NT2/D1 (cell line): Measurements from ENCODE around the gene CBR4.
"Not testable (repeated sequence)": the region's sequence is repeated elsewhere in the genome, so short reads cannot be mapped to it uniquely, and the experiment has no call there.

Experiments
- DNase-seq: peaks from one replicate; pipeline ENCODE4 v3.0.0-alpha.2; 2011; ENCODE audit warnings: low read depth, low spot score
- H3K27me3 ChIP-seq: 2 replicates; pipeline ENCODE4 v1.6.0; 2011; ENCODE audit warnings: mild to moderate bottlenecking; ENCODE audit not compliant: insufficient read length, insufficient read depth
- H3K36me3 ChIP-seq: 2 replicates; pipeline ENCODE4 v1.6.1; 2011; ENCODE audit warnings: mild to moderate bottlenecking, low read length, mixed read lengths; ENCODE audit not compliant: insufficient read depth, insufficient read length
- H3K4me1 ChIP-seq: 2 replicates; pipeline ENCODE4 v1.5.1; 2011; ENCODE audit not compliant: insufficient read depth, insufficient read length
- H3K4me3 ChIP-seq: 2 replicates; pipeline ENCODE4 v1.5.1; 2011; ENCODE audit warnings: low read depth; ENCODE audit not compliant: insufficient read length
- H3K9ac ChIP-seq: 2 replicates; pipeline ENCODE4 v1.6.0; 2011; ENCODE audit warnings: low read depth; ENCODE audit not compliant: insufficient read length
- H3K9me3 ChIP-seq: 2 replicates; pipeline ENCODE4 v1.5.1; 2011; ENCODE audit warnings: mild to moderate bottlenecking, low read length; ENCODE audit not compliant: insufficient read depth
- SUZ12 ChIP-seq: IDR thresholded peaks from 2 replicates; pipeline ENCODE4 v1.6.1; 2011; ENCODE audit not compliant: insufficient read length, insufficient read depth; ENCODE audit errors: extremely low read depth
- YY1 ChIP-seq: IDR thresholded peaks from 2 replicates; pipeline ENCODE4 v1.6.1; 2011; ENCODE audit not compliant: insufficient read length, insufficient read depth
- ZNF274 ChIP-seq: IDR thresholded peaks from 2 replicates; pipeline ENCODE4 v1.6.1; 2011; ENCODE audit warnings: mild to moderate bottlenecking, low read depth, low read length

CBR4 gene

GRCh38 chr4:169000315-169000714 lies 9.7 kb downstream of the CBR4 start:
- H3K9ac ChIP-seq, result no peak overlapping the region
- no peak overlapping the region for H3K4me3 ChIP-seq
- no peaks in the 10 kb centered on the region for H3K4me1 ChIP-seq
- H3K36me3 ChIP-seq, result peaks cover 43% of the 10 kb centered on the region
- DNase-seq, result no peak
- H3K9me3 ChIP-seq, result no peaks in the 10 kb centered on the region
- TF ChIP-seq SUZ12 (no peak), ZNF274 (no peak), YY1 (no peak)
- no peaks in the 10 kb centered on the region for H3K27me3 ChIP-seq

- Histone ChIP-seq H3K4me1 (no peaks in the 10 kb centered on the region), H3K4me3 (no peak overlapping the region), H3K36me3 (peaks cover 43% of the 10 kb centered on the region), H3K9ac (no peak overlapping the region), H3K9me3 (no peaks in the 10 kb centered on the region), H3K27me3 (no peaks in the 10 kb centered on the region)
- no peak for DNase-seq
- TF ChIP-seq YY1, result no peak
- TF ChIP-seq ZNF274, result no peak
- no peak for TF ChIP-seq SUZ12
Observed at GRCh38 chr4:168999809-169000208, 10.2 kb downstream of the CBR4 start.

GRCh38 chr4:168998596-168998995 lies 11.5 kb downstream of the CBR4 start:
- peaks cover 37% of the 10 kb centered on the region for H3K36me3 ChIP-seq
- no peak for DNase-seq
- H3K27me3 ChIP-seq, result no peaks in the 10 kb centered on the region
- H3K9ac ChIP-seq, result no peak overlapping the region
- TF ChIP-seq ZNF274, result no peak
- no peak for TF ChIP-seq YY1
- TF ChIP-seq SUZ12, result no peak
- no peak overlapping the region for H3K4me3 ChIP-seq
- no peaks in the 10 kb centered on the region for H3K9me3 ChIP-seq
- H3K4me1 ChIP-seq, result no peaks in the 10 kb centered on the region

GRCh38 chr4:168995537-168996295 lies 14.3 kb downstream of the CBR4 start:
- H3K4me3 ChIP-seq, result no peak overlapping the region
- no peaks in the 10 kb centered on the region for H3K9me3 ChIP-seq
- no peaks in the 10 kb centered on the region for H3K4me1 ChIP-seq
- TF ChIP-seq ZNF274 (no peak), YY1 (no peak), SUZ12 (no peak)
- H3K9ac ChIP-seq, result no peak overlapping the region
- H3K27me3 ChIP-seq, result no peaks in the 10 kb centered on the region
- peaks cover 18% of the 10 kb centered on the region for H3K36me3 ChIP-seq
- no peak for DNase-seq

GRCh38 chr4:168994958-168995357 lies 15.1 kb downstream of the CBR4 start:
- no peak for DNase-seq
- TF ChIP-seq ZNF274 (no peak), SUZ12 (no peak), YY1 (no peak)

GRCh38 chr4:168993714-168994510 lies 16.1 kb downstream of the CBR4 start:
- H3K4me1 ChIP-seq, result no peaks in the 10 kb centered on the region
- H3K9ac ChIP-seq, result no peak overlapping the region
- no peak overlapping the region for H3K4me3 ChIP-seq
- no peaks in the 10 kb centered on the region for H3K27me3 ChIP-seq
- no peak for TF ChIP-seq YY1
- TF ChIP-seq ZNF274, result no peak
- no peak for TF ChIP-seq SUZ12
- peaks cover 14% of the 10 kb centered on the region for H3K36me3 ChIP-seq
- H3K9me3 ChIP-seq, result no peaks in the 10 kb centered on the region
- no peak for DNase-seq

More at GRCh38 chr4:168994958-168995357, 15.1 kb downstream of the CBR4 start:
- Histone ChIP-seq H3K9me3 (no peaks in the 10 kb centered on the region), H3K4me3 (no peak overlapping the region), H3K9ac (no peak overlapping the region), H3K36me3 (peaks cover 14% of the 10 kb centered on the region), H3K4me1 (no peaks in the 10 kb centered on the region), H3K27me3 (no peaks in the 10 kb centered on the region)

- not testable (repeated sequence) for H3K9me3 ChIP-seq, H3K4me1 ChIP-seq, H3K9ac ChIP-seq, H3K27me3 ChIP-seq, H3K4me3 ChIP-seq, DNase-seq
- H3K36me3 ChIP-seq, result peaks cover 10% of the 10 kb centered on the region
Observed at GRCh38 chr4:168992952-168993482, 17.0 kb downstream of the CBR4 start.
